Adipocyte (in vitro differentiated cells): ENCODE measurements around the gene OTUB1.

Experiments used
- DNase-seq: peaks from one replicate; pipeline ENCODE4 v3.0.0-alpha.2; 2015; ENCODE audit warnings: low read depth
- H3K27me3 ChIP-seq: replicated peaks from 2 replicates; pipeline ENCODE4 v1.7.0; 2013; ENCODE audit warnings: mild to moderate bottlenecking, low read length, moderate library complexity; ENCODE audit not compliant: control insufficient read depth, insufficient read depth
- H3K36me3 ChIP-seq: 2 replicates; pipeline ENCODE4 v1.7.0; 2013; ENCODE audit warnings: low read length, mild to moderate bottlenecking, moderate library complexity; ENCODE audit not compliant: control insufficient read depth, insufficient read depth, severe bottlenecking
- H3K4me1 ChIP-seq: 2 replicates; pipeline ENCODE4 v1.7.0; 2013; ENCODE audit warnings: mild to moderate bottlenecking, low read length, moderate library complexity; ENCODE audit not compliant: control insufficient read depth, insufficient read depth
- H3K4me3 ChIP-seq: 2 replicates; pipeline ENCODE4 v1.7.0; 2013; ENCODE audit warnings: mild to moderate bottlenecking, low read length, moderate library complexity
- H3K9ac ChIP-seq: 2 replicates; pipeline ENCODE4 v1.7.0; 2013; ENCODE audit warnings: mild to moderate bottlenecking, low read length, moderate library complexity
- H3K9me3 ChIP-seq: 2 replicates; pipeline ENCODE4 v1.7.0; 2013; ENCODE audit warnings: mild to moderate bottlenecking, low read length, moderate library complexity; ENCODE audit not compliant: control insufficient read depth

The OTUB1 gene

GRCh38 chr11:64019106-64020037 lies 33.1 kb downstream of the OTUB1 start:
- Histone ChIP-seq H3K4me1 (no peaks in the 10 kb centered on the region), H3K9me3 (no peaks in the 10 kb centered on the region), H3K4me3 (no peak overlapping the region), H3K9ac (no peak overlapping the region), H3K27me3 (peaks cover 6% of the 10 kb centered on the region), H3K36me3 (no peaks in the 10 kb centered on the region)
- no peak for DNase-seq

GRCh38 chr11:64020976-64021756 lies 34.9 kb downstream of the OTUB1 start:
- Histone ChIP-seq H3K4me3 (no peak overlapping the region), H3K9ac (no peak overlapping the region), H3K36me3 (no peaks in the 10 kb centered on the region), H3K4me1 (no peaks in the 10 kb centered on the region), H3K27me3 (peaks cover 7% of the 10 kb centered on the region), H3K9me3 (no peaks in the 10 kb centered on the region)
- DNase-seq: no peak

- no peaks in the 10 kb centered on the region for H3K36me3 ChIP-seq
- peaks cover 11% of the 10 kb centered on the region for H3K27me3 ChIP-seq
- no peak overlapping the region for H3K9ac ChIP-seq
- no peaks in the 10 kb centered on the region for H3K4me1 ChIP-seq
- H3K9me3 ChIP-seq: no peaks in the 10 kb centered on the region
- H3K4me3 ChIP-seq: no peak overlapping the region
- no peak for DNase-seq
Measured at GRCh38 chr11:64021757-64022093, 35.5 kb downstream of the OTUB1 start.

GRCh38 chr11:64022125-64022784 lies 36.0 kb downstream of the OTUB1 start:
- Histone ChIP-seq H3K36me3 (no peaks in the 10 kb centered on the region), H3K4me3 (no peak overlapping the region), H3K9ac (no peak overlapping the region), H3K27me3 (peaks cover 14% of the 10 kb centered on the region), H3K4me1 (no peaks in the 10 kb centered on the region), H3K9me3 (no peaks in the 10 kb centered on the region)
- no peak for DNase-seq

- no peak overlapping the region for H3K4me3 ChIP-seq
Measured at GRCh38 chr11:64023712-64024710, 37.8 kb downstream of the OTUB1 start.

GRCh38 chr11:64025205-64025604 lies 39.0 kb downstream of the OTUB1 start:
- no peak for DNase-seq
- Histone ChIP-seq H3K9me3 (no peaks in the 10 kb centered on the region), H3K36me3 (no peaks in the 10 kb centered on the region), H3K4me1 (peaks cover 2% of the 10 kb centered on the region), H3K9ac (no peak overlapping the region), H3K27me3 (peaks cover 15% of the 10 kb centered on the region), H3K4me3 (no peak overlapping the region)

More at GRCh38 chr11:64023712-64024710, 37.8 kb downstream of the OTUB1 start:
- Histone ChIP-seq H3K4me1 (peaks cover 2% of the 10 kb centered on the region), H3K36me3 (no peaks in the 10 kb centered on the region), H3K27me3 (peaks cover 21% of the 10 kb centered on the region), H3K9me3 (no peaks in the 10 kb centered on the region), H3K9ac (no peak overlapping the region)
- no peak for DNase-seq

- Histone ChIP-seq H3K27me3 (peaks cover 19% of the 10 kb centered on the region), H3K4me1 (peaks cover 2% of the 10 kb centered on the region), H3K36me3 (no peaks in the 10 kb centered on the region), H3K9me3 (no peaks in the 10 kb centered on the region), H3K9ac (no peak overlapping the region), H3K4me3 (no peak overlapping the region)
- no peak for DNase-seq
Measured at GRCh38 chr11:64026575-64027205, 40.5 kb downstream of the OTUB1 start.

- Histone ChIP-seq H3K27me3 (peaks cover 21% of the 10 kb centered on the region), H3K4me3 (no peak overlapping the region), H3K9me3 (no peaks in the 10 kb centered on the region), H3K4me1 (peaks cover 2% of the 10 kb centered on the region), H3K36me3 (no peaks in the 10 kb centered on the region), H3K9ac (no peak overlapping the region)
- no peak for DNase-seq
Measured at GRCh38 chr11:64027651-64028397, 41.6 kb downstream of the OTUB1 start.

GRCh38 chr11:64028398-64029115 lies 42.3 kb downstream of the OTUB1 start:
- no peak for DNase-seq
- no peak overlapping the region for H3K4me3 ChIP-seq

More at GRCh38 chr11:64028398-64029115, 42.3 kb downstream of the OTUB1 start:
- peaks cover 2% of the 10 kb centered on the region for H3K4me1 ChIP-seq
- no peak overlapping the region for H3K9ac ChIP-seq
- no peaks in the 10 kb centered on the region for H3K9me3 ChIP-seq
- H3K27me3 ChIP-seq: peaks cover 24% of the 10 kb centered on the region
- H3K36me3 ChIP-seq: no peaks in the 10 kb centered on the region
